ENCODE results near the gene KCNN1.

- no peak for TF ChIP-seq CTCF (IDR thresholded peaks at IDR 0.05; ENCODE audit: insufficient read depth, low read length)
- TF ChIP-seq POLR2AphosphoS5 (IDR thresholded peaks at IDR 0.05; ENCODE audit: low read depth) = no peak
These were observed 19.7 kb upstream of the KCNN1 start for GRCh38 chr19:17946965-17947784.
